Stimulated activated memory B cell treated with anti-CD40 and anti-IgM and Interleukin-4, amounts not matched to agents 10 μg/mL and 1 μg/mL and 100 μg/mL, for 72 hours (primary cell): ENCODE data around the gene ZNF831.
A peak's percentile ranks its signal among the peaks of the same experiment; 100 is the strongest.

ENCODE experiments used
- ATAC-seq: fragments of 150-1000 bp; cut with Tn5 transposase; 2 replicates; pipeline ENCODE4 v1.10.0; 2021
- H3K27ac Mint-ChIP-seq: one replicate; pipeline ENCODE4 v1.8.0; 2022; ENCODE audit warnings: mild to moderate bottlenecking, mixed read lengths
- H3K27me3 Mint-ChIP-seq: one replicate; pipeline ENCODE4 v1.8.0; 2022; ENCODE audit warnings: mixed read lengths
- H3K36me3 Mint-ChIP-seq: one replicate; pipeline ENCODE4 v1.8.0; 2022; ENCODE audit warnings: mixed read lengths
- H3K4me1 Mint-ChIP-seq: one replicate; pipeline ENCODE4 v1.8.0; 2022; ENCODE audit warnings: mixed read lengths
- H3K4me3 Mint-ChIP-seq: one replicate; pipeline ENCODE4 v1.8.0; 2022; ENCODE audit warnings: mild to moderate bottlenecking, moderate library complexity, mixed read lengths
- H3K9me3 Mint-ChIP-seq: one replicate; pipeline ENCODE4 v1.8.0; 2022; ENCODE audit warnings: mixed read lengths

The ZNF831 gene

DNA sequence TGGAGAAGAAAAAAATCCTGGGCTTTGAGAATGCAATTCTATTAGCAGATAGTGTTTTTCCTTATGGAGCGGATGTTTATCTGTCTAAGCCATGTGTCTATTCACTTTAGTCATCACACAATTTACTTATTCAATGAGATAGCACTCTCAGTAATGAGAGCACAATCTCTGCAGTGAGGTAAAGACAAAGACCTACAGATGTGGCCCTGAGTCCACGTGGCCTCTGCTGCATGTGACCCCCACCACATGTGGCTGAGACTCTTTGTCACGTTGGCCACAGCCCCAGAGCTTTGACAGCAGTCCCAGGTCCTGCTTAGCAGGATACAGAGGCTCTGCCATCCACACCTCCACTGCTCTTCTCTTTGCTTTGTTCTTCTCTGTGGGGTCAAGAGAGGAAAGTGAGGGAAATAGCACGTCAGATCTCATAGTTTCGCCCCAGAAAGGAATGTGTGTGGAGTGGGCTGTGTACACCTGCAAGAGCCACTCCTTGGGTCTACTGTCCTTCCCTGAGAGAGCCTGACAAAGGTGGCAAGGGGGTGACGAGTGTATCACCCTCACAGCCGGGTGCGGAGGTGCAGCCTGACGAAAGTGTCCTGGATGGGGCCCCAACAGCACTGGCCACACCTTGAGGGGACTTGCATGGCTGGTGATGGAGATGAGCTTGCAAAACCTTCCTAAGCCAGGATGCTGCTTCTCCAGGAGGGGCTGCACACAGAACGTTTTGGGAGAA is 40.7 kb downstream of the ZNF831 start:
- Mint-ChIP-seq H3K27me3 (no peaks in the 10 kb centered on the region), H3K27ac (no peak overlapping the region), H3K36me3 (peaks cover 20% of the 10 kb centered on the region), H3K4me3 (no peak overlapping the region), H3K9me3 (peaks cover 10% of the 10 kb centered on the region), H3K4me1 (peaks cover 8% of the 10 kb centered on the region)
- no peak for ATAC-seq

DNA sequence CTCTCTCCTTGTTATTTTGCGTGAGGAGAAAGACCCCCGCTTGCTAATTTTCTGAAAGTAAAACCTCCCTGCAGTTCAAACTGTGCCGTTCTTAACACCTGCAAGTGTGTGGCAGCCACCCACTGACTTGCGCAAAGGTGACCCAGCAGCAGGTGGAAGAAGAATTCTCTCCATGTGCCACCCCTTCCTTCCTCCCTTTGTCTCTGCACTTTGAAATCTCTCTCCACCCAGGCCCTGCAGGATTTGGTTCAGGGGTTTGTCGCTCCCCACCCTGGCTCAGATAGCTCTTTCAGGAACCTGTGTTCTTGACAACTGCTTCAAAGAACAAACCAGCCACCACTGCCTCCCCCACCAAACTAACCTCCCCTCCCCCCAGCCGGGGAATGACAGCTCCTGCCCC is 41.4 kb downstream of the ZNF831 start:
- peaks cover 8% of the 10 kb centered on the region for H3K4me1 Mint-ChIP-seq
- peaks cover 14% of the 10 kb centered on the region for H3K36me3 Mint-ChIP-seq
- no peaks in the 10 kb centered on the region for H3K27me3 Mint-ChIP-seq
- H3K27ac Mint-ChIP-seq = no peak overlapping the region
- peaks cover 5% of the 10 kb centered on the region for H3K9me3 Mint-ChIP-seq
- ATAC-seq = no peak
- no peak overlapping the region for H3K4me3 Mint-ChIP-seq

- H3K4me1 Mint-ChIP-seq = peaks cover 8% of the 10 kb centered on the region
- no peaks in the 10 kb centered on the region for H3K9me3 Mint-ChIP-seq
- no peak overlapping the region for H3K4me3 Mint-ChIP-seq
- no peaks in the 10 kb centered on the region for H3K36me3 Mint-ChIP-seq
- no peak for ATAC-seq
- peak overlapping the region; percentile 5 for H3K27ac Mint-ChIP-seq
- no peaks in the 10 kb centered on the region for H3K27me3 Mint-ChIP-seq
These were observed 43.6 kb downstream of the ZNF831 start for GRCh38 chr20:59207235-59207634.

- Mint-ChIP-seq H3K4me1 (peaks cover 8% of the 10 kb centered on the region), H3K4me3 (no peak overlapping the region), H3K9me3 (no peaks in the 10 kb centered on the region), H3K36me3 (no peaks in the 10 kb centered on the region), H3K27ac (peak overlapping the region; percentile 5), H3K27me3 (no peaks in the 10 kb centered on the region)
- ATAC-seq = peak; percentile 91
These were observed 44.2 kb downstream of the ZNF831 start for GRCh38 chr20:59207742-59208357.

GRCh38 chr20:59210186-59210585 is 46.6 kb downstream of the ZNF831 start:
- no peaks in the 10 kb centered on the region for H3K9me3 Mint-ChIP-seq
- H3K4me3 Mint-ChIP-seq = no peak overlapping the region
- peaks cover 8% of the 10 kb centered on the region for H3K4me1 Mint-ChIP-seq
- no peaks in the 10 kb centered on the region for H3K27me3 Mint-ChIP-seq
- no peak for ATAC-seq
- H3K36me3 Mint-ChIP-seq = no peaks in the 10 kb centered on the region
- H3K27ac Mint-ChIP-seq = no peak overlapping the region

DNA sequence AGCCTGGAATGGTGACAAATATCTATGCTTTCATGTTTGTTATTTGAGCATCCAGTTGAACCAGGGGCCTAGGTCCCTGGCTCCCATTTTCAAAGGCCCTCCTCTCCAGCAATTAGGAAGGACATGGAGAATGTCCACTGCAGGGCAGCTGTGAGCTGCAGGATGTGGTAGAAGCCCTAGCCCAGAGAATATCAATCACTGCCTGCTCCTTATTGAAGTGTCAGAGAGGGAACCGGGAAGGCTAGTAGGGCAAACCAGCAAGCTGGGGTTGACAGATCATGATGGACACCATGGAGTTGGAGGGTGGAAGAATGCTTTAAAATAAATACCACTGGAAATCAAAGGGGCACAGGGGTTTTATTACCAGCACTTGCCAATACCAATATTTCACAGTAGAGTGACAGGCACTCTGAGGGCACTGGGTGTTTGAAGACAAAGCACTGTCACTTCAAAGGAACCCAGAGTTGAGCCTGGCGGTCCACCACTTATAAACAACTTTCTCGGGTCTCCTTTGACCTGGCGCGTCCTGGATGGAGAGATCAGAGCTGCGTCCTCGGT is 47.7 kb downstream of the ZNF831 start:
- Mint-ChIP-seq H3K9me3 (no peaks in the 10 kb centered on the region), H3K4me3 (no peak overlapping the region), H3K27me3 (no peaks in the 10 kb centered on the region), H3K27ac (no peak overlapping the region), H3K4me1 (peaks cover 8% of the 10 kb centered on the region), H3K36me3 (peaks cover 2% of the 10 kb centered on the region)
- no peak for ATAC-seq

DNA sequence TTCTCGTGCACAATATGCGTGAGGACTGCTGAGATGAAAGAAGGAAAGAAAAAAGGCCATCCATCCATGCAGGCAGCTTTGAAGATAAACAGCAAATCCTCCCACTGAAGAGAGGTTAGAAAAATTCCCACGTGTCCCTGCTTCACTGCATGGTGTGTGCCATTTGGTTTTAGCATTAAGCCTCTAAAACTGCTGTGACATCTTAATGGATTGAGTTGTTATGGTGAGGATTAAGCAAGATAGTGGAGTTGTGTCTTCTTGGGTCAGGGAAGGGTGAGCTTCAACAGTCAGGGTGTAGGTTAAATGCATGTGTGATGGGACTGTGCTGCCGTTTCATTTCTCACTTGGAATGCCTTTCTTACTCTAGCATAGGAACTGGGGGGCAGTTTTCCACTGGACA is 50.5 kb downstream of the ZNF831 start:
- no peaks in the 10 kb centered on the region for H3K4me1 Mint-ChIP-seq
- H3K4me3 Mint-ChIP-seq = no peak overlapping the region
- no peaks in the 10 kb centered on the region for H3K27me3 Mint-ChIP-seq
- ATAC-seq = no peak
- peaks cover 6% of the 10 kb centered on the region for H3K36me3 Mint-ChIP-seq
- H3K9me3 Mint-ChIP-seq = no peaks in the 10 kb centered on the region
- H3K27ac Mint-ChIP-seq = no peak overlapping the region

- Mint-ChIP-seq H3K4me3 (no peak overlapping the region), H3K4me1 (no peaks in the 10 kb centered on the region), H3K27me3 (no peaks in the 10 kb centered on the region), H3K9me3 (no peaks in the 10 kb centered on the region), H3K36me3 (peaks cover 6% of the 10 kb centered on the region), H3K27ac (no peak overlapping the region)
- ATAC-seq = no peak
These were observed 51.3 kb downstream of the ZNF831 start for GRCh38 chr20:59214606-59215547.

- H3K9me3 Mint-ChIP-seq = no peaks in the 10 kb centered on the region
- peaks cover 6% of the 10 kb centered on the region for H3K36me3 Mint-ChIP-seq
- peaks cover 8% of the 10 kb centered on the region for H3K4me1 Mint-ChIP-seq
- H3K27me3 Mint-ChIP-seq = no peaks in the 10 kb centered on the region
- ATAC-seq = no peak
- no peak overlapping the region for H3K27ac Mint-ChIP-seq
- no peak overlapping the region for H3K4me3 Mint-ChIP-seq
These were observed 53.6 kb downstream of the ZNF831 start for GRCh38 chr20:59217173-59217572.

DNA sequence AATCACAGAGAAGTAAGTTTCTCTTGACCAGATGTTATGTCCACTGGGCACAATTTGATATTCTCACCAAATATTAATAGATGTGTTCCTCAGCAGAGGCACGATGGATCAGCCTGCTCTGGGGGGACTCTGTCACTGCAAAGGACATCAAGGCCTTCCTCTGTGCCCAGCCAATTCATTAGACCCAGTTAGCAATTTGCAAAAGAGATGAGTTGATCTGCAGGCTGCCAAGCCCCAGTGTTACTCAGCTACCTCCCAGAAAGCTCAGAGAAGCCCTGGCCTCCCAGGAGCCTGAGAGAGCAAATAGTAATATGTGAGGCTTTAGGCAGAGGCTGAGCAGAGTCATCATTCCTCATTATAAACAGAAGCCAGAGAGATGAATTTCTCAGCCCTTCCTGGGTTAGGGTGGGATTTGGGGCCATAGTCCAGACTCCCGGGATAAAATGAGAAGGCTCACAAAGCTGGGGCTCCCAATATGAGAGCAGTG is 54.2 kb downstream of the ZNF831 start:
- no peak for ATAC-seq
- Mint-ChIP-seq H3K9me3 (no peaks in the 10 kb centered on the region), H3K27me3 (peaks cover 6% of the 10 kb centered on the region), H3K36me3 (peaks cover 6% of the 10 kb centered on the region), H3K4me1 (peaks cover 13% of the 10 kb centered on the region), H3K27ac (no peak overlapping the region), H3K4me3 (no peak overlapping the region)

DNA sequence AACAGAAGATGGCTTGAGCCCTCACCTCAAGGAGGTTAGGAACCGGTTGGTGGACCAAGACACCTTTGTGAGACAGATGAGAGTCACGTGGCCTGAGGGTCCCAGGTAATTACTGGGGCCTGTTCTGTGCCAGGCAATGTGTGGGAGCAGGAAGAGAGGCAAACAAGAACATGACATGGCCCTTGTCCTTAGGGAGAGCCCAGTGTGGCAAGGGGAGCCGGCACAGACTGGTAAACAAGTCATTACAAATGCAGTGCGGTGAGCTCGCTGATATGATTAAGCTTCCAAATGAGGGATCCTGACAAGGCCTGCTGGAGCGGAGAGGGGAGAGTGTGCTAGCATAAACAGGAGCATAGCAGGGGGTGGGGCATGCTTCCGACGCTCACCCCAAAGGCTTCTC is 55.6 kb downstream of the ZNF831 start:
- Mint-ChIP-seq H3K4me3 (no peak overlapping the region), H3K4me1 (peaks cover 17% of the 10 kb centered on the region)
- no peak for ATAC-seq

GRCh38 chr20:59220161-59220560 is 56.5 kb downstream of the ZNF831 start:
- ATAC-seq = no peak
- Mint-ChIP-seq H3K9me3 (no peaks in the 10 kb centered on the region), H3K27me3 (peaks cover 18% of the 10 kb centered on the region), H3K27ac (no peak overlapping the region), H3K4me3 (no peak overlapping the region), H3K36me3 (peaks cover 6% of the 10 kb centered on the region), H3K4me1 (peaks cover 17% of the 10 kb centered on the region)

More for the DNA sequence above, 55.6 kb downstream of the ZNF831 start:
- Mint-ChIP-seq H3K9me3 (no peaks in the 10 kb centered on the region), H3K27me3 (peaks cover 18% of the 10 kb centered on the region), H3K36me3 (peaks cover 6% of the 10 kb centered on the region), H3K27ac (no peak overlapping the region)

DNA sequence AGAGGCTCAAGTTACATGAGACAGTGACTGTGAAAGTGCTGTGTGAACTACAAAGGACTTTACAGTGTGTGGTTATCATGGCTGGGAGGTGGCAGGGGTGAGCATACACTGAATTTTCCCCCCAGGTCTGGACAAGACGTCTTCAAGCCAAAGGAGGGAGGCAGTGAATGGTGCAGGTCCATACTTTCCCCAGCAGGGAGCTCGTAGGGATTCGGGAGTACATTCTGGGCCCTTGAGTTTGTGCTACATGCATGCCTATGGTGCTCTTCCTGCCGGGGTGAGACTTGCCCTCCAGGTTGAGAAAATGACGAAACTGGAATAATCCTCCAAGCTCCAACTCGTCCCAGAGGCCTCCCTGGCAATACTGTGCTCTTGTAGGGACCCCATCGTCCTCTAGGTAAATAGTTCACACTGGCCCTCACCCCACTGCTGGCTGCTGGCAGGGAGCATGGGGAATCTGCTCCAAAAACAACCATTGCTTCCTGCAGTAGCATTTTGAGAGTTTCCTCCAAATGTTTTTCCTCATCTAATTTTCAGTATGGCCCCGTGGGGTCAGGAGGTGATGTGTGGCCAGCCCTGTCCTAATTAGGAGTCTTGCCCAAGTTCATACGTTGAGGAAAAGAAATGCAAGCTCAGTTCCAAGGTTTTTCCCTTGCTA is 57.6 kb downstream of the ZNF831 start:
- Mint-ChIP-seq H3K27me3 (peaks cover 18% of the 10 kb centered on the region), H3K27ac (no peak overlapping the region), H3K36me3 (peaks cover 4% of the 10 kb centered on the region), H3K4me3 (no peak overlapping the region), H3K4me1 (peaks cover 17% of the 10 kb centered on the region), H3K9me3 (no peaks in the 10 kb centered on the region)
- no peak for ATAC-seq

GRCh38 chr20:59221707-59222252 is 58.2 kb downstream of the ZNF831 start:
- Mint-ChIP-seq H3K9me3 (no peaks in the 10 kb centered on the region), H3K4me1 (peaks cover 17% of the 10 kb centered on the region), H3K4me3 (peak overlapping the region; percentile 84), H3K27me3 (peaks cover 18% of the 10 kb centered on the region), H3K27ac (peak overlapping the region; percentile 80), H3K36me3 (no peaks in the 10 kb centered on the region)
- ATAC-seq = no peak
